GM23338 (cell line): Measurements from ENCODE around the gene ADIRF. TPM values are rescaled to one million over a fixed set of nuclear protein-coding genes. Genes with fewer than 3 reads are reported as not detected.

Source experiments
- ATAC-seq: fragments of 200-7000 bp; cut with Tn5 transposase; 3 replicates; pipeline ENCODE4 v1.9.1; 2020
- DNase-seq: peaks from one replicate; pipeline ENCODE4 v3.0.0-alpha.2; 2015; ENCODE audit warnings: low spot score
- H2AFZ ChIP-seq: fragments of 200-600 bp; sonication (generic); 2 replicates; pipeline ENCODE4 v1.8.0; 2016; ENCODE audit warnings: antibody characterized with exemption, mild to moderate bottlenecking, moderate library complexity
- H3F3A ChIP-seq: fragments of 200-600 bp; sonication (generic); replicated peaks from 2 replicates; pipeline ENCODE4 v1.8.0; 2017; ENCODE audit warnings: antibody characterized with exemption, mixed run types, low read depth
- H3K27ac ChIP-seq: fragments of 200-600 bp; sonication (generic); 2 replicates; pipeline ENCODE4 v1.6.1; 2016; ENCODE audit warnings: low read depth
- H3K27me3 ChIP-seq: fragments of 200-600 bp; sonication (generic); 2 replicates; pipeline ENCODE4 v1.8.0; 2016; ENCODE audit warnings: mild to moderate bottlenecking, mixed run types, moderate library complexity; ENCODE audit not compliant: insufficient read depth
- H3K36me3 ChIP-seq: fragments of 200-600 bp; sonication (generic); 2 replicates; pipeline ENCODE4 v1.8.0; 2016; ENCODE audit warnings: mild to moderate bottlenecking; ENCODE audit not compliant: insufficient read depth
- H3K4me1 ChIP-seq: fragments of 200-600 bp; sonication (generic); 2 replicates; pipeline ENCODE4 v1.8.0; 2016; ENCODE audit warnings: mild to moderate bottlenecking, moderate library complexity; ENCODE audit not compliant: insufficient read depth
- H3K4me2 ChIP-seq: fragments of 200-600 bp; sonication (generic); 2 replicates; pipeline ENCODE4 v1.7.1; 2017; ENCODE audit warnings: mixed run types
- H3K4me3 ChIP-seq: fragments of 200-600 bp; sonication (generic); 2 replicates; pipeline ENCODE4 v1.6.1; 2016; ENCODE audit warnings: mixed run types
- H3K79me2 ChIP-seq: fragments of 200-600 bp; sonication (generic); replicated peaks from 2 replicates; pipeline ENCODE4 v1.8.0; 2017; ENCODE audit warnings: mild to moderate bottlenecking; ENCODE audit not compliant: insufficient read depth
- H3K9me2 ChIP-seq: fragments of 200-600 bp; sonication (generic); 2 replicates; pipeline ENCODE4 v1.8.0; 2017; ENCODE audit not compliant: insufficient read depth
- H4K20me1 ChIP-seq: fragments of 200-600 bp; sonication (generic); replicated peaks from 2 replicates; pipeline ENCODE4 v1.8.0; 2017; ENCODE audit warnings: mild to moderate bottlenecking; ENCODE audit not compliant: insufficient read depth
- H3K27ac Mint-ChIP-seq: 2 replicates; pipeline ENCODE4 v1.8.0; 2020; ENCODE audit warnings: inconsistent platforms, mild to moderate bottlenecking, moderate library complexity, mixed read lengths
- H3K27me3 Mint-ChIP-seq: 3 replicates; pipeline ENCODE4 v1.8.0; 2022; ENCODE audit warnings: low read depth, mild to moderate bottlenecking, moderate library complexity, mixed read lengths, inconsistent platforms; ENCODE audit not compliant: insufficient read depth, poor library complexity
- H3K36me3 Mint-ChIP-seq: 3 replicates; pipeline ENCODE4 v1.8.0; 2021; ENCODE audit warnings: low read depth, mild to moderate bottlenecking, inconsistent platforms, moderate library complexity, mixed read lengths
- H3K4me1 Mint-ChIP-seq: 3 replicates; pipeline ENCODE4 v1.8.0; 2020; ENCODE audit warnings: mild to moderate bottlenecking, inconsistent platforms, mixed read lengths
- H3K4me3 Mint-ChIP-seq: 3 replicates; pipeline ENCODE4 v1.8.0; 2021; ENCODE audit warnings: moderate library complexity, mild to moderate bottlenecking, inconsistent platforms, mixed read lengths
- H3K9me3 Mint-ChIP-seq: 3 replicates; pipeline ENCODE4 v1.8.0; 2020; ENCODE audit warnings: moderate library complexity, mild to moderate bottlenecking, inconsistent platforms, mixed read lengths
- CREB1 ChIP-seq: fragments of 250-450 bp; sonication (Bioruptor Pico); IDR thresholded peaks from 2 replicates; pipeline ENCODE4 v1.5.0; 2020; ENCODE audit warnings: low read depth, mild to moderate bottlenecking, moderate library complexity
- ZNF331 ChIP-seq: fragments of 250-450 bp; sonication (Bioruptor Pico); IDR thresholded peaks from 2 replicates; pipeline ENCODE4 v1.5.0; 2020; ENCODE audit warnings: low read depth, mild to moderate bottlenecking, moderate library complexity
- polyA plus RNA-seq: library from polyadenylated mRNA; unstranded; fragments of >200 nt; fragmentation: Nextera tagmentation; extraction: Ambion mirVana; gene quantifications from 2 replicates; pipeline ENCODE4 v1.2.1, GENCODE V29; 2016
- total RNA-seq: library from RNA; depleted of rRNA; stranded (reverse); fragments of >200 nt; shearing (Covaris generic); gene quantifications from 2 replicates; pipeline ENCODE4 v1.2.3, GENCODE V29; 2014
- TF ChIP-seq, protein P1 (sequence below): fragments of 250-450 bp; sonication (Bioruptor Pico); IDR thresholded peaks from 2 replicates; pipeline ENCODE4 v1.5.0; 2020; ENCODE audit warnings: mild to moderate bottlenecking, moderate library complexity
- TF ChIP-seq, protein P2 (sequence below), 2 experiments: fragments of 200-600 bp in 1 of 2; sonication (generic) in 1 of 2; conservative IDR thresholded peaks; 2 replicates each; pipeline versions ENCODE4 v1.5.1 to v1.6.1; 2016 to 2017; ENCODE audit warnings: antibody characterized with exemption in 2 of 2, low read depth in 2 of 2, mild to moderate bottlenecking in 2 of 2, moderate library complexity in 1 of 2
- TF ChIP-seq, protein P3 (sequence below): IDR thresholded peaks from 2 replicates; pipeline ENCODE4 v1.6.1; 2016; ENCODE audit warnings: antibody characterized with exemption

Gene ADIRF
- total and polyA plus RNA-seq, 2 experiments from 2014 or later, result 1.7 TPM; not detected in 1

DNA sequence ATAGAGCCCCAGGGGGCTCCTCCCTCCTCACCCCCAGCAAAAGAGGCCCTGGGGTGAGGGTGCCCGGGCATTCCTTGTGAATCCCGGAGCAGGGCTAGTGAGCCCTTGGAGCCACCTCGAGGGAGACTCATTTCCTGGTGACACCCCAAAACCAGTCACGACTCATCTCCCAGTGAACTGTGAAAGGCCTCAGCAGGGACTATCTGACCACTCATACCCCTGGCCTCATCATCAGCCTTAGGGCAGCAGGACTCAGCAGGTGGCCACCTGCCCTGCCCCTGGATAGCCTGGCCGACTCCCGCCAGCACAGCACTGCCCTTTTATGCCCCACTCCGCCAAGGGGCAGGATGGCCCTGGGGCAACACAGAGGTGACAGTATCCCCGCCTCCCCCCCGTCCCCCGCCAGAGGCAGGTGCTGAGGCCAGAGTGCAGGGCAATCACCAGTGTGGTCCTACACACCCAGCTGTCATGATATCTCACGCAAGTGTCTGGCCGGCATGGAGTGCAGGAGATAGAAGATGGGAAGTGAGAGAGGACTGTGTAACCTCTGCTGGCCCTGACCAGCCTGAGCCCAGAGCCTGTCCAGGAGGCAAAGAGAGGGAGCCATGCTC, 6.7 kb upstream of the ADIRF start (continued):
- TF ChIP-seq, protein P1, sequence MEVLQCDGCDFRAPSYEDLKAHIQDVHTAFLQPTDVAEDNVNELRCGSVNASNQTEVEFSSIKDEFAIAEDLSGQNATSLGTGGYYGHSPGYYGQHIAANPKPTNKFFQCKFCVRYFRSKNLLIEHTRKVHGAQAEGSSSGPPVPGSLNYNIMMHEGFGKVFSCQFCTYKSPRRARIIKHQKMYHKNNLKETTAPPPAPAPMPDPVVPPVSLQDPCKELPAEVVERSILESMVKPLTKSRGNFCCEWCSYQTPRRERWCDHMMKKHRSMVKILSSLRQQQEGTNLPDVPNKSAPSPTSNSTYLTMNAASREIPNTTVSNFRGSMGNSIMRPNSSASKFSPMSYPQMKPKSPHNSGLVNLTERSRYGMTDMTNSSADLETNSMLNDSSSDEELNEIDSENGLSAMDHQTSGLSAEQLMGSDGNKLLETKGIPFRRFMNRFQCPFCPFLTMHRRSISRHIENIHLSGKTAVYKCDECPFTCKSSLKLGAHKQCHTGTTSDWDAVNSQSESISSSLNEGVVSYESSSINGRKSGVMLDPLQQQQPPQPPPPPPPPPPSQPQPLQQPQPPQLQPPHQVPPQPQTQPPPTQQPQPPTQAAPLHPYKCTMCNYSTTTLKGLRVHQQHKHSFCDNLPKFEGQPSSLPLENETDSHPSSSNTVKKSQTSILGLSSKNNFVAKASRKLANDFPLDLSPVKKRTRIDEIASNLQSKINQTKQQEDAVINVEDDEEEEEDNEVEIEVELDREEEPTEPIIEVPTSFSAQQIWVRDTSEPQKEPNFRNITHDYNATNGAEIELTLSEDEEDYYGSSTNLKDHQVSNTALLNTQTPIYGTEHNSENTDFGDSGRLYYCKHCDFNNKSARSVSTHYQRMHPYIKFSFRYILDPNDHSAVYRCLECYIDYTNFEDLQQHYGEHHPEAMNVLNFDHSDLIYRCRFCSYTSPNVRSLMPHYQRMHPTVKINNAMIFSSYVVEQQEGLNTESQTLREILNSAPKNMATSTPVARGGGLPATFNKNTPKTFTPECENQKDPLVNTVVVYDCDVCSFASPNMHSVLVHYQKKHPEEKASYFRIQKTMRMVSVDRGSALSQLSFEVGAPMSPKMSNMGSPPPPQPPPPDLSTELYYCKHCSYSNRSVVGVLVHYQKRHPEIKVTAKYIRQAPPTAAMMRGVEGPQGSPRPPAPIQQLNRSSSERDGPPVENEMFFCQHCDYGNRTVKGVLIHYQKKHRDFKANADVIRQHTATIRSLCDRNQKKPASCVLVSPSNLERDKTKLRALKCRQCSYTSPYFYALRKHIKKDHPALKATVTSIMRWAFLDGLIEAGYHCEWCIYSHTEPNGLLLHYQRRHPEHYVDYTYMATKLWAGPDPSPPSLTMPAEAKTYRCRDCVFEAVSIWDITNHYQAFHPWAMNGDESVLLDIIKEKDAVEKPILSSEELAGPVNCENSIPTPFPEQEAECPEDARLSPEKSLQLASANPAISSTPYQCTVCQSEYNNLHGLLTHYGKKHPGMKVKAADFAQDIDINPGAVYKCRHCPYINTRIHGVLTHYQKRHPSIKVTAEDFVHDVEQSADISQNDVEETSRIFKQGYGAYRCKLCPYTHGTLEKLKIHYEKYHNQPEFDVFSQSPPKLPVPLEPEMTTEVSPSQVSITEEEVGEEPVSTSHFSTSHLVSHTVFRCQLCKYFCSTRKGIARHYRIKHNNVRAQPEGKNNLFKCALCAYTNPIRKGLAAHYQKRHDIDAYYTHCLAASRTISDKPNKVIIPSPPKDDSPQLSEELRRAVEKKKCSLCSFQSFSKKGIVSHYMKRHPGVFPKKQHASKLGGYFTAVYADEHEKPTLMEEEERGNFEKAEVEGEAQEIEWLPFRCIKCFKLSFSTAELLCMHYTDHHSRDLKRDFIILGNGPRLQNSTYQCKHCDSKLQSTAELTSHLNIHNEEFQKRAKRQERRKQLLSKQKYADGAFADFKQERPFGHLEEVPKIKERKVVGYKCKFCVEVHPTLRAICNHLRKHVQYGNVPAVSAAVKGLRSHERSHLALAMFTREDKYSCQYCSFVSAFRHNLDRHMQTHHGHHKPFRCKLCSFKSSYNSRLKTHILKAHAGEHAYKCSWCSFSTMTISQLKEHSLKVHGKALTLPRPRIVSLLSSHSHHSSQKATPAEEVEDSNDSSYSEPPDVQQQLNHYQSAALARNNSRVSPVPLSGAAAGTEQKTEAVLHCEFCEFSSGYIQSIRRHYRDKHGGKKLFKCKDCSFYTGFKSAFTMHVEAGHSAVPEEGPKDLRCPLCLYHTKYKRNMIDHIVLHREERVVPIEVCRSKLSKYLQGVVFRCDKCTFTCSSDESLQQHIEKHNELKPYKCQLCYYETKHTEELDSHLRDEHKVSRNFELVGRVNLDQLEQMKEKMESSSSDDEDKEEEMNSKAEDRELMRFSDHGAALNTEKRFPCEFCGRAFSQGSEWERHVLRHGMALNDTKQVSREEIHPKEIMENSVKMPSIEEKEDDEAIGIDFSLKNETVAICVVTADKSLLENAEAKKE (CRISPR knock-in tag), result no peak

DNA sequence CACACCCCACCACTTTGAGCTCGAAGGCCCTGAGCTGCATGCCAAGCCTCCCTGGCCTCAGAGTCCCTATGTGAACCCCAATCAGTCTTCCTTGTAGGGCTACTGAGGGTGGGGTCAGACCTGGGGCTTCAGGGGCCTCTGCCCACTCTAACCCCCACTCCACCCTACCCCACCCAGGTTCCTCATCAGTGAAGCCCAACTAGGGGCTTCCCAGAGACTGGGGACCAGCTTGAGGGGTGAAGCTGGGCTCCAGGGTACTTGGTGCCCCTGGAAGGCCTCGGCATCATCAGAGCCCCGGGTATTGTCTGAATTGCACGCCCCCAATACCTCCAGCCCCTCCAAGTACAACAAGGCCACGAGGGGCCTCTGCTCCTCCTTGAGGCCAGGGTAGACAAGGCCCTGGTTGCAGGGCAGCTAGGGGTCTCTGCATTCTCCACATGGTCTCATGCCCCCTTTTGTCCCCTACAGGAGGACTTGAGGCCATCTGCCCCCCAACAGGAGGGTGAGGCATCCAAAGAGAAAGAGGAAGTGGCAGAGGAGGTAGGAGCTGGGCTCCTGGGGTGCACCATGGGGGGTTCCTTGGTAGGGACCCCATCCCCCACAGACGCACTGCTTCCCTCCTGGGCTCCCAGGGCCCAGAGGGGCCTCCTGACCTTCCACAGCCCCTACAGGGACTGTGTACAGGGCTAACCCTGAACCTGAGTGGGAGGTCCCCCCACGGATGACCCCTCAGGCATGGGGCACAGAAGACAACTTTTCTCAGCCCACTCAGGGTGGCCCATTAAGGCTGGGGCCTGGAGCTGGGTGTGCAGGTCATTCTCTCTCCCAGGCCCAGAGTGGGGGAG, 5.9 kb upstream of the ADIRF start:
- Mint-ChIP-seq H3K4me3 (no peak overlapping the region), H3K27ac (no peak overlapping the region), H3K4me1 (peaks cover 36% of the 10 kb centered on the region), H3K9me3 (peaks cover 2% of the 10 kb centered on the region; the same call in 1 of the 3 replicates), H3K36me3 (no peaks in the 10 kb centered on the region), H3K27me3 (peaks cover 26% of the 10 kb centered on the region)
- no peak for DNase-seq
- no peaks in the 10 kb centered on the region for H3K36me3 ChIP-seq
- ATAC-seq, result no peak
- 0 out of 2 replicates have a peak, but pooled peaks cover 1% of the 10 kb centered on the region for H3F3A ChIP-seq
- H3K9me2 ChIP-seq, result no peaks in the 10 kb centered on the region
- no peak overlapping the region for H2AFZ ChIP-seq
- no peaks in the 10 kb centered on the region for H3K79me2 ChIP-seq
- no peak overlapping the region for H3K4me3 ChIP-seq
- H4K20me1 ChIP-seq, result no peaks in the 10 kb centered on the region
- TF ChIP-seq, protein P2, sequence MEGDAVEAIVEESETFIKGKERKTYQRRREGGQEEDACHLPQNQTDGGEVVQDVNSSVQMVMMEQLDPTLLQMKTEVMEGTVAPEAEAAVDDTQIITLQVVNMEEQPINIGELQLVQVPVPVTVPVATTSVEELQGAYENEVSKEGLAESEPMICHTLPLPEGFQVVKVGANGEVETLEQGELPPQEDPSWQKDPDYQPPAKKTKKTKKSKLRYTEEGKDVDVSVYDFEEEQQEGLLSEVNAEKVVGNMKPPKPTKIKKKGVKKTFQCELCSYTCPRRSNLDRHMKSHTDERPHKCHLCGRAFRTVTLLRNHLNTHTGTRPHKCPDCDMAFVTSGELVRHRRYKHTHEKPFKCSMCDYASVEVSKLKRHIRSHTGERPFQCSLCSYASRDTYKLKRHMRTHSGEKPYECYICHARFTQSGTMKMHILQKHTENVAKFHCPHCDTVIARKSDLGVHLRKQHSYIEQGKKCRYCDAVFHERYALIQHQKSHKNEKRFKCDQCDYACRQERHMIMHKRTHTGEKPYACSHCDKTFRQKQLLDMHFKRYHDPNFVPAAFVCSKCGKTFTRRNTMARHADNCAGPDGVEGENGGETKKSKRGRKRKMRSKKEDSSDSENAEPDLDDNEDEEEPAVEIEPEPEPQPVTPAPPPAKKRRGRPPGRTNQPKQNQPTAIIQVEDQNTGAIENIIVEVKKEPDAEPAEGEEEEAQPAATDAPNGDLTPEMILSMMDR (conservative IDR thresholded peaks at IDR 0.05; ENCODE audit: low read depth in 2 of 2), result no peak
- TF ChIP-seq, protein P3, sequence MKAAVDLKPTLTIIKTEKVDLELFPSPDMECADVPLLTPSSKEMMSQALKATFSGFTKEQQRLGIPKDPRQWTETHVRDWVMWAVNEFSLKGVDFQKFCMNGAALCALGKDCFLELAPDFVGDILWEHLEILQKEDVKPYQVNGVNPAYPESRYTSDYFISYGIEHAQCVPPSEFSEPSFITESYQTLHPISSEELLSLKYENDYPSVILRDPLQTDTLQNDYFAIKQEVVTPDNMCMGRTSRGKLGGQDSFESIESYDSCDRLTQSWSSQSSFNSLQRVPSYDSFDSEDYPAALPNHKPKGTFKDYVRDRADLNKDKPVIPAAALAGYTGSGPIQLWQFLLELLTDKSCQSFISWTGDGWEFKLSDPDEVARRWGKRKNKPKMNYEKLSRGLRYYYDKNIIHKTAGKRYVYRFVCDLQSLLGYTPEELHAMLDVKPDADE, result no peak
- TF ChIP-seq CREB1 (CRISPR knock-in tag) (no peak), ZNF331 (no peak)
- no peaks in the 10 kb centered on the region for H3K27me3 ChIP-seq
- H3K4me1 ChIP-seq, result peaks cover 42% of the 10 kb centered on the region
- no peak overlapping the region for H3K27ac ChIP-seq
- H3K4me2 ChIP-seq, result no peak overlapping the region
